WI38 (cell line): ENCODE measurements around the gene MSL2.
"Not testable (repeated sequence)": the region's sequence is repeated elsewhere in the genome, so short reads cannot be mapped to it uniquely, and the experiment has no call there.

ENCODE experiments used
- H3K4me3 ChIP-seq: 2 replicates; pipeline ENCODE4 v1.5.1; 2011; ENCODE audit warnings: low read depth, mild to moderate bottlenecking, control low read depth, low read length
- TF ChIP-seq, protein P1 (sequence below): IDR thresholded peaks from 2 replicates; pipeline ENCODE4 v1.5.1; 2012; ENCODE audit warnings: low read depth, mild to moderate bottlenecking, control low read depth, low read length

The MSL2 gene

GRCh38 chr3:136177876-136178275 is 18.3 kb downstream of the MSL2 start:
- no peak overlapping the region for H3K4me3 ChIP-seq
- TF ChIP-seq, protein P1, sequence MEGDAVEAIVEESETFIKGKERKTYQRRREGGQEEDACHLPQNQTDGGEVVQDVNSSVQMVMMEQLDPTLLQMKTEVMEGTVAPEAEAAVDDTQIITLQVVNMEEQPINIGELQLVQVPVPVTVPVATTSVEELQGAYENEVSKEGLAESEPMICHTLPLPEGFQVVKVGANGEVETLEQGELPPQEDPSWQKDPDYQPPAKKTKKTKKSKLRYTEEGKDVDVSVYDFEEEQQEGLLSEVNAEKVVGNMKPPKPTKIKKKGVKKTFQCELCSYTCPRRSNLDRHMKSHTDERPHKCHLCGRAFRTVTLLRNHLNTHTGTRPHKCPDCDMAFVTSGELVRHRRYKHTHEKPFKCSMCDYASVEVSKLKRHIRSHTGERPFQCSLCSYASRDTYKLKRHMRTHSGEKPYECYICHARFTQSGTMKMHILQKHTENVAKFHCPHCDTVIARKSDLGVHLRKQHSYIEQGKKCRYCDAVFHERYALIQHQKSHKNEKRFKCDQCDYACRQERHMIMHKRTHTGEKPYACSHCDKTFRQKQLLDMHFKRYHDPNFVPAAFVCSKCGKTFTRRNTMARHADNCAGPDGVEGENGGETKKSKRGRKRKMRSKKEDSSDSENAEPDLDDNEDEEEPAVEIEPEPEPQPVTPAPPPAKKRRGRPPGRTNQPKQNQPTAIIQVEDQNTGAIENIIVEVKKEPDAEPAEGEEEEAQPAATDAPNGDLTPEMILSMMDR, result no peak

DNA sequence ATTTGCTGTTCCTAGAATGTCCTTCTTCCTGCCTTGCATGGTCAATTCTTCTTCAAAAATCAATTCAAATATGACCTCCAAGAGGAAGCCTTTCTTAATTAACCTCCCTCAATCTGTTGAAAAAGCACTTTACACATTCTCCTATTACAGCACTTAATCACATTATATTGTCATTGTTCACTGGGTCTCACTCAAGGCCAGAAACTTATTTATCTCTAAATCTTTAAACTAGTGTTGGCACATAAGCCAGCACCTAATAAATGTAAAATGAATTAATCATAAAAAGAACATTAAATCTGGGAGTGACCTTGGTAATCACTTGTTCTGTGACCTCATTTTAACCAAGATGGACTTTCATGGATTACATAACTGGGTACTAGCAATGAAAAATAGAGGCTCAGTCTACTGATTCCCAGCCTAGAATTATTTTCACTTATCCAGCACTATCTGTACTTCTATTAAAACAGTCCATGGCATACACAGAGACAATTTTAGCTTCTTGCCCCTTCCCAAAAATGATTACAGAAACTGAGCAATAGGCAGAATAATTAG is 22.1 kb downstream of the MSL2 start:
- H3K4me3 ChIP-seq, result no peak overlapping the region
- TF ChIP-seq, protein P1, result no peak

- TF ChIP-seq, protein P1, result no peak
- H3K4me3 ChIP-seq, result no peak overlapping the region
Observed at GRCh38 chr3:136171097-136171542, 25.0 kb downstream of the MSL2 start.

- not testable (repeated sequence) for H3K4me3 ChIP-seq
Observed at GRCh38 chr3:136168236-136168635, 27.9 kb downstream of the MSL2 start.

DNA sequence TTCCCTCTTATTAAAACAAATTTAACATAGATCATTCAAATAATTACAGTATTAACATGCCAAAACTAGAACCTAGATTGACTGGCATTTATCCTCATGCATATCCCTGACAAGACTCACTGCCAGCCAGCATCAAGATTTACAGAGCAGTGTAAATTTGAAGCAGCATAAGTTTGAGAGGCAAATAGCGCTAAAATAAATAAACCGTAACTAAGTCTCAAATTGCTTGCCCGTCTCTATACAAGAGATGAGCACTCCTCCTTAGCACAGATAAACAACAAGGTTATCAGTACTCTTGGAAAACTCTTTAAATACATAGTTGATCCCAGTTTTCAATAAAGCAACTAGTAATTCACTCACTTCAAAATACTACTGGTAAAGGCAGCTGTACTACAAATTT is 29.6 kb downstream of the MSL2 start:
- TF ChIP-seq, protein P1, result no peak
- no peak overlapping the region for H3K4me3 ChIP-seq

DNA sequence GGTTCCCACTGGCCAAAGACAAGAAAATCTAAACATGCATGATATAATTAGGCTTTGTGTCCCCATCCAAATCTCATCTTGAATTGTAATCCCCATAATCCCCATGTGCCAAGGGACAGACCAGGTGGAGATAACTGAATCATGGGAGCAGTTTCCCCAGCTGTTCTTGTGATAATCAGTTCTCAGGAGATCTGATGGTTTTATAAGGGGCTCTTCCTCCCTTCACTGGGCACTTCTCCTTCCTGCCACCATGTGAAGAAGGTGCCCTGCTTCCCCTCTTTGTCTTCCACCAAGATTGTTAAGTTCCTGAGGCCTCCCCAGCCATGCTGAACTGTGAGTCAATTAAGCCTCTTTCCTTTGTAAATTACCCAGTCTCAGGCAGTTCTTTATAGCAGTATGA is 32.5 kb downstream of the MSL2 start:
- not testable (repeated sequence) for H3K4me3 ChIP-seq

GRCh38 chr3:136162322-136162721 is 33.8 kb downstream of the MSL2 start:
- TF ChIP-seq, protein P1, result no peak
- no peak overlapping the region for H3K4me3 ChIP-seq

GRCh38 chr3:136161516-136161915 is 34.6 kb downstream of the MSL2 start:
- H3K4me3 ChIP-seq, result no peak overlapping the region
- TF ChIP-seq, protein P1, result no peak
